ENCODE data around the gene IYD.

IYD gene

GRCh38 chr6:150346346-150346745, 22.5 kb upstream of the IYD start:
- no peak for TF ChIP-seq CTCF (IDR thresholded peaks at IDR 0.05; ENCODE audit: control extremely low read depth, extremely low read depth, low read depth, missing control alignments)
- ChIA-PET CTCF (interaction anchor here (1.3 kb wide), 1 partner anchor 275 kb away, joined by 3 read pairs; no protein-coding TSS in a partner anchor), POLR2A (interaction anchor here (0.7 kb wide), 1 partner anchor 414 kb away, joined by 4 read pairs; no protein-coding TSS in a partner anchor)
- DNase-seq (ENCODE audit: extremely low spot score), result no peak

GRCh38 chr6:150347845-150348244, 21.0 kb upstream of the IYD start:
- TF ChIP-seq CTCF (IDR thresholded peaks at IDR 0.05; ENCODE audit: control extremely low read depth, extremely low read depth, low read depth, missing control alignments), result no peak
- no peak for DNase-seq (ENCODE audit: extremely low spot score)
- ChIA-PET POLR2A (no interaction called here), CTCF (interaction anchor here (1.0 to 1.5 kb wide), 3 partner anchors 12 to 277 kb away, joined by 3 to 6 read pairs (median 4); no protein-coding TSS in a partner anchor)

- ChIA-PET POLR2A (no interaction called here), CTCF (interaction anchor here (0.7 to 1.1 kb wide), 3 partner anchors 15 to 465 kb away, joined by 3 read pairs; no protein-coding TSS in a partner anchor)
- TF ChIP-seq CTCF (IDR thresholded peaks at IDR 0.05; ENCODE audit: control extremely low read depth, extremely low read depth, low read depth, missing control alignments), result no peak
- DNase-seq (ENCODE audit: extremely low spot score), result no peak
These were observed 19.3 kb upstream of the IYD start for GRCh38 chr6:150349546-150349945.

GRCh38 chr6:150352321-150353296, 16.2 kb upstream of the IYD start:
- no peak for DNase-seq (ENCODE audit: extremely low spot score)
- TF ChIP-seq CTCF (IDR thresholded peaks at IDR 0.05; ENCODE audit: control extremely low read depth, extremely low read depth, low read depth, missing control alignments), result no peak
- CTCF ChIA-PET, result interaction anchor here (0.7 to 1.8 kb wide), 2 partner anchors 9 to 43 kb away, joined by 3 to 6 read pairs; no protein-coding TSS in a partner anchor
- POLR2A ChIA-PET, result no interaction called here

- CTCF ChIA-PET, result interaction anchor here (1.8 kb wide), 1 partner anchor 42 kb away, joined by 6 read pairs; no protein-coding TSS in a partner anchor
These were observed 15.4 kb upstream of the IYD start for GRCh38 chr6:150353445-150353844.

More at GRCh38 chr6:150353445-150353844, 15.4 kb upstream of the IYD start:
- no peak for TF ChIP-seq CTCF (IDR thresholded peaks at IDR 0.05; ENCODE audit: control extremely low read depth, extremely low read depth, low read depth, missing control alignments)
- POLR2A ChIA-PET, result no interaction called here
- no peak for DNase-seq (ENCODE audit: extremely low spot score)

Data from GM10248 (cell line).